Nephron (organoid): ENCODE data around the gene C1QL1.

Experiments
- H3K27ac Mint-ChIP-seq, 3 experiments: 2 replicates each; pipeline ENCODE4 v1.8.0; 2020; ENCODE audit warnings: mixed read lengths in 3 of 3, mild to moderate bottlenecking in 2 of 3, moderate library complexity in 1 of 3
- H3K27me3 Mint-ChIP-seq: 2 replicates; pipeline ENCODE4 v1.8.0; 2021; ENCODE audit warnings: low read depth, mild to moderate bottlenecking, moderate library complexity, mixed read lengths
- H3K36me3 Mint-ChIP-seq: 2 replicates; pipeline ENCODE4 v1.8.0; 2020; ENCODE audit warnings: low read depth, mixed read lengths
- H3K4me1 Mint-ChIP-seq: 2 replicates; pipeline ENCODE4 v1.8.0; 2020; ENCODE audit warnings: mixed read lengths
- H3K4me3 Mint-ChIP-seq, 3 experiments: 2 replicates each; pipeline ENCODE4 v1.8.0; 2020; ENCODE audit warnings: mild to moderate bottlenecking in 3 of 3, mixed read lengths in 3 of 3, moderate library complexity in 2 of 3
- H3K9me3 Mint-ChIP-seq: 2 replicates; pipeline ENCODE4 v1.8.0; 2020; ENCODE audit warnings: mixed read lengths
- CTCF ChIP-seq, 3 experiments: fragments of 200-600 bp; sonication (generic); IDR thresholded peaks; one replicate each; pipeline ENCODE4 v1.5.0; 2021; ENCODE audit warnings: antibody characterized with exemption in 3 of 3; ENCODE audit not compliant: unreplicated experiment in 3 of 3

Gene C1QL1

GRCh38 chr17:44965481-44966234, 2.4 kb downstream of the C1QL1 start:
- peak overlapping the region; percentile 21 to 57 (median 31) for H3K4me3 Mint-ChIP-seq

GRCh38 chr17:44961921-44962350, 6.2 kb downstream of the C1QL1 start:
- Mint-ChIP-seq H3K4me3 (no peak overlapping the region), H3K9me3 (no peaks in the 10 kb centered on the region), H3K4me1 (peaks cover 11% of the 10 kb centered on the region), H3K27ac (no peak overlapping the region), H3K27me3 (peaks cover 50% of the 10 kb centered on the region), H3K36me3 (no peaks in the 10 kb centered on the region)
- no peak for TF ChIP-seq CTCF (IDR thresholded peaks at IDR 0.05; ENCODE audit: unreplicated experiment in 3 of 3)

More at GRCh38 chr17:44965481-44966234, 2.4 kb downstream of the C1QL1 start:
- no peak for TF ChIP-seq CTCF (IDR thresholded peaks at IDR 0.05; ENCODE audit: unreplicated experiment in 3 of 3)
- Mint-ChIP-seq H3K27ac (no peak overlapping the region), H3K9me3 (no peaks in the 10 kb centered on the region), H3K36me3 (no peaks in the 10 kb centered on the region), H3K27me3 (peaks cover 81% of the 10 kb centered on the region), H3K4me1 (peaks cover 18% of the 10 kb centered on the region)

GRCh38 chr17:44960691-44961090, 7.4 kb downstream of the C1QL1 start:
- no peak overlapping the region for H3K27ac Mint-ChIP-seq
- H3K27me3 Mint-ChIP-seq = peaks cover 46% of the 10 kb centered on the region
- H3K4me1 Mint-ChIP-seq = peaks cover 12% of the 10 kb centered on the region
- no peak for TF ChIP-seq CTCF (IDR thresholded peaks at IDR 0.05; ENCODE audit: unreplicated experiment in 3 of 3)
- no peaks in the 10 kb centered on the region for H3K9me3 Mint-ChIP-seq
- no peaks in the 10 kb centered on the region for H3K36me3 Mint-ChIP-seq
- no peak overlapping the region for H3K4me3 Mint-ChIP-seq

GRCh38 chr17:44959821-44960531, 8.1 kb downstream of the C1QL1 start:
- TF ChIP-seq CTCF (IDR thresholded peaks at IDR 0.05; ENCODE audit: unreplicated experiment in 3 of 3) = no peak
- Mint-ChIP-seq H3K27ac (no peak overlapping the region), H3K27me3 (peaks cover 46% of the 10 kb centered on the region), H3K4me1 (peaks cover 10% of the 10 kb centered on the region), H3K36me3 (no peaks in the 10 kb centered on the region), H3K4me3 (no peak overlapping the region), H3K9me3 (no peaks in the 10 kb centered on the region)

GRCh38 chr17:44956998-44957981, 10.8 kb downstream of the C1QL1 start:
- no peaks in the 10 kb centered on the region for H3K9me3 Mint-ChIP-seq
- H3K36me3 Mint-ChIP-seq = no peaks in the 10 kb centered on the region
- TF ChIP-seq CTCF (IDR thresholded peaks at IDR 0.05; ENCODE audit: unreplicated experiment in 3 of 3) = no peak
- no peak overlapping the region for H3K4me3 Mint-ChIP-seq
- no peak overlapping the region for H3K27ac Mint-ChIP-seq
- peaks cover 10% of the 10 kb centered on the region for H3K4me1 Mint-ChIP-seq
- H3K27me3 Mint-ChIP-seq = peaks cover 36% of the 10 kb centered on the region
